Activated T-cell treated with anti-CD3 and anti-CD28 coated beads, Interleukin-2, amount 50 U/mL, for 4 hours (primary cell): ENCODE measurements around the gene ACSL3. TPM values are rescaled to one million over a fixed set of nuclear protein-coding genes. Genes with fewer than 3 reads are reported as not detected.
"Not testable (repeated sequence)": the region's sequence is repeated elsewhere in the genome, so short reads cannot be mapped to it uniquely, and the experiment has no call there.

ENCODE experiments used
- ATAC-seq, 2 donors: fragments of 200-7000 bp; cut with Tn5 transposase; one replicate each; pipeline ENCODE4 v1.10.0; 2021
- DNase-seq: peaks from one replicate; pipeline ENCODE4 v3.0.0-alpha.2; 2020
- H3K27me3 Mint-ChIP-seq: one replicate; pipeline ENCODE4 v1.8.0; 2021; ENCODE audit warnings: low read depth, mixed read lengths
- H3K36me3 Mint-ChIP-seq: one replicate; pipeline ENCODE4 v1.8.0; 2022; ENCODE audit warnings: mixed read lengths; ENCODE audit not compliant: insufficient read depth
- H3K4me1 Mint-ChIP-seq: one replicate; pipeline ENCODE4 v1.8.0; 2021; ENCODE audit warnings: low read depth, mixed read lengths
- H3K4me3 Mint-ChIP-seq: one replicate; pipeline ENCODE4 v1.8.0; 2021; ENCODE audit warnings: mild to moderate bottlenecking, moderate library complexity, mixed read lengths
- H3K9me3 Mint-ChIP-seq: one replicate; pipeline ENCODE4 v1.8.0; 2021; ENCODE audit warnings: mixed read lengths
- total RNA-seq, 3 donors: library from RNA; stranded (reverse); gene quantifications; one replicate each; pipeline ENCODE4 v1.2.1, GENCODE V29; 2021

Gene ACSL3
- total RNA-seq, 3 donors from 2014 or later = 29.9 to 36.6 (median 33.7) TPM

DNA sequence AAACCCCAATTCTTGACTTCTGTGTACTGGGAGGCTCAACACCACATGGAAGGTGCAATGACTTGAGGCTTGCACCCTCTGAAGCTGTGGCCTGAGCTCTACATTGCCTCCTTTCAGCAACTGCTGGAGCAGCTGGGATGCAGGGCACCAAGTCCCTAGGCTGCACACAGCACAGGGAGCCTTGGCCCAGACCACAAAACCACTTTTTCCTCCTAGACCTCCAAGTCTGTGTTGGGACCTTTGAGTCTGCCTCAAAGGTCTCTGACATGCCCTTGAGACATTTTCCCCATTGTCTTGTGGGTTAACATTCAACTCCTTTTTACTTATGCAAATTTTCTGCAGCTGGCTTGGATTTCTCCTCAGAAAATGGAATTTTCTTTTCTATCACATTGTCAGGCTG is 128.6 kb downstream of the ACSL3 start:
- Mint-ChIP-seq H3K36me3 (no peaks in the 10 kb centered on the region), H3K9me3 (peaks cover 5% of the 10 kb centered on the region), H3K4me1 (no peaks in the 10 kb centered on the region), H3K27me3 (peaks cover 19% of the 10 kb centered on the region), H3K4me3 (no peak overlapping the region)
- ATAC-seq (no peak), DNase-seq (no peak)

DNA sequence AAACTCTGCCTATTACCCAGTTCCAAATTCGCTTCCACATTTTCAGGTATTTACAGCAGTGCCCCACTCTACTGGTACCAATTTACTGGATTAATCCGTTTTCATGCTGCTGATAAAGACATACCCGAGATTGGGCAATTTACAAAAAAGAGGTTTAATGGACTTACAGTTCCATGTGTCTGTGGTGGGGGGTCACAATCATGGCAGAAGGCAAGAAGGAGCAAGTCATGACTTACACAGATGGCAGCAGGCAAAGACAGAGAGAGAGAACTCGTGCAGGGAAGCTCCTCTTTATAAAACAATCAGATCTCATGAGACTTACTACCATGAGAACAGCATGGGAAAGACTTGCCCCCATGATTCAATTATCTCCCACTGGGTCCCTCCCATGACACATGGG is 129.4 kb downstream of the ACSL3 start:
- not testable (repeated sequence) for DNase-seq, H3K36me3 Mint-ChIP-seq, H3K4me1 Mint-ChIP-seq, H3K4me3 Mint-ChIP-seq, ATAC-seq, H3K9me3 Mint-ChIP-seq
- peaks cover 13% of the 10 kb centered on the region for H3K27me3 Mint-ChIP-seq

DNA sequence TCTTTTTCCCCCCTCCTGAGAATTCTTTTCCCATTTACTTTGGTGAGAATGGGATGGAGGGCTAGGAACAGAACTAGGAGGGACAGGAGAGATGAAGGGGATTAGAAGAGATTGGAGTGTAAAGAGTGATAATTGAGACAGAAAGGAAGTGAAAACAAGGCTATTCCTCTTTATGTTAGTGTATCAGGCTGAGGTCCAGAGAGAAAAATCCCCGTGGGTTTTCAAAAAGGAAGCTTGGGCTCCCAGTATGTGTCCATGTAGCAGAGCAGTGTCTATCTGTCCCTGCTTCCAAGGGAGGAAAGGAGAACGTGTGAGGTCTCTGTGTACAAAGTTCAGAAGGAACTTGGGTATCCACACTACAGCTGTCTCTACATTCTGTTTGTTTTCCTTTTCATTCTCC is 131.3 kb downstream of the ACSL3 start:
- no peak for ATAC-seq
- H3K4me1 Mint-ChIP-seq = no peaks in the 10 kb centered on the region

More for the DNA sequence above, 131.3 kb downstream of the ACSL3 start:
- H3K27me3 Mint-ChIP-seq = peaks cover 4% of the 10 kb centered on the region
- no peaks in the 10 kb centered on the region for H3K36me3 Mint-ChIP-seq
- no peak overlapping the region for H3K4me3 Mint-ChIP-seq
- no peaks in the 10 kb centered on the region for H3K9me3 Mint-ChIP-seq
- no peak for DNase-seq

Other genes starting within 250 kb of the ACSL3 start
- gene FARSB, start 204.9 kb upstream of the ACSL3 start, total RNA-seq = 10 to 100 TPM; 67.3 to 73.2 (median 72.1) TPM
- gene MOGAT1, start 189.4 kb upstream of the ACSL3 start, total RNA-seq = not detected
- gene KCNE4, start 191.2 kb downstream of the ACSL3 start, total RNA-seq = not detected